Measurements from ENCODE around the gene SREBF1.

SREBF1 gene

DNA sequence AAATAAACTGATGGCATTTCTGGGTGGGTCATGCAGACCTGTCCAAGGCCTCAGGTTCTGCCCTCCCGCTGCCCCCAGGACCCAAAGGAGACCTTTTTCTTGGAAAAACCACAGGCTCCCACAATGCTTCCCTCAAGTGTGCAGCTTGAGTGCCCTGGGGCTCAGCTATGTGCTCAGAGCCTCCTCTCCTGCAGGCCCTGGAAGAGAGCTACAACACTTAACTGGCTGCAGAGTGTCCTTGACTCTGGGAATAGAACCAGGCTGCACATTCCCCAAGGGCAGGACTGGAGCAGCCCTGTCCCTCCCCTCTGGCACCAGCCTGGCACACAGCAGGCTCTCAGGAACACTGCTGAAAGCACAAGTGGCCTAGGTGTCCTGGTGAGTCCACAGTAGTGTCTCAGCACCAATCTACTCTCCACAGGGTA lies 4.8 kb upstream of the SREBF1 start:
- DNase-seq (ENCODE audit: low spot score) = no peak

DNA sequence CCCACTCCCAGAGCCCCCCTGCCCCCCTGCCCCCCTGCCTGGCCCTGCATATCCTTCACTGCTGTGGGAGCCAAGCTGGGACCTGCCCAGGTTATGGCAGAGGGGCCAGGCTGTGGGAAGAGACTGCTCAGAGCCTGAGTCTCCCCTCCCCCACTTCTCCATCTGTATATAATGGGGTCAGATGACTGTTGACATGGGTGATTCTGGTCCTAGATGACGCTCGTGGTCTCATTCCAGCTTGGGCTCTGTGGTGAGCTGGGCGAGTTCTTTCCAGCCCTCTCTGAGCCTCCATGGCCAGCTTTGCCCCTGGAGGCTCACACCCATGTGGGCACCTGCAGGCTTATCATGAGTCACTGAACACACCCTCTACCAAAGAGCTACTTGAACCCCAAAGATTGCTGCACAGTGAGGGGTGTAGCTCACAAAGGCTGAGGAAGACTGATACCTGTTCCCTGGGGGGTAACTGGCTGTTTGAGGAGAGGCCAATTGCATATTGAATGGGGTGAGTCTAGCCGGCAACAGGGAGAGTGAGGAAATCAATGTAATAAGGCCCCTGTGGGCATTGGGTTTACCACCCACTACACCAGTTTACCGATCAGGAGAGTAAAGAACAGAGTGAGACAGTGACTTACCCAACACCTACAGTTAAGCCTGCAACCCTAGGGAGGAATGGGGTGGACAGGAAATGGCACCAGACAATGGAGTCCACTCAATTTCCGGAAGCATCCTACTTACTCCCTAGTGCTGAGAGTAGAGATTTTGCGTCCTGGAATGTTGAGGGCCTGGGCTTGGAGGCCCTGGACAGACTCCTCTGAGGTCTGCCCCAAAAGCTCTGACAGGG lies 4.2 kb upstream of the SREBF1 start:
- no peak for DNase-seq (ENCODE audit: low spot score)

- peak; percentile 85 for DNase-seq (ENCODE audit: low spot score)
Observed at GRCh38 chr17:17839791-17840707, 3.3 kb upstream of the SREBF1 start.

- no peak for DNase-seq (ENCODE audit: low spot score)
Observed at GRCh38 chr17:17837966-17838962, 1.5 kb upstream of the SREBF1 start.

DNA sequence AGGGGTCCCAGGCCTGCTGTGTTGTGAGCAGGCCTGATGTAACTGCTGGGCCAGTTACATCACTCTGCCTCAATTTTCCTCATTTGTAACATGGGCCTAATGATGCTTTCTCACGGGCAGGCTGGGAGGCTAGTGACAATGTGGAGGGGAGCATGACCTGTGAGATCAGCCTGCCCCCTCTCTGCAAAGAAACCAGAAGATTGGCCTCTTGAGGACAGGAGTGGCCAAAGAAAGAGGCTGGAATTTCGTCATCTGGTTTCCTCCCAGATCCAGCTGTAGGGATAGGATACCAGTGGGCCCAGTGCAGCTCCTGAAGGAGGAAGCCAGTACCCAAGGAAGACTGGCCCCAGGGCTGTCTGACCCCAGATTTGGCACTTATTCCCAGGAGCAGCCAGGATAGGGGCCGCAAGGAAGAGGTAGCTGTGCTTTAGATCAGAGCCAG lies 615 bp upstream of the SREBF1 start:
- peak; percentile 44 for DNase-seq (ENCODE audit: low spot score)

- DNase-seq (ENCODE audit: low spot score) = peak; percentile 98
Observed at GRCh38 chr17:17836250-17836817, 452 bp downstream of the SREBF1 start.

GRCh38 chr17:17835415-17836249 lies 1.2 kb downstream of the SREBF1 start:
- DNase-seq (ENCODE audit: low spot score) = no peak

DNA sequence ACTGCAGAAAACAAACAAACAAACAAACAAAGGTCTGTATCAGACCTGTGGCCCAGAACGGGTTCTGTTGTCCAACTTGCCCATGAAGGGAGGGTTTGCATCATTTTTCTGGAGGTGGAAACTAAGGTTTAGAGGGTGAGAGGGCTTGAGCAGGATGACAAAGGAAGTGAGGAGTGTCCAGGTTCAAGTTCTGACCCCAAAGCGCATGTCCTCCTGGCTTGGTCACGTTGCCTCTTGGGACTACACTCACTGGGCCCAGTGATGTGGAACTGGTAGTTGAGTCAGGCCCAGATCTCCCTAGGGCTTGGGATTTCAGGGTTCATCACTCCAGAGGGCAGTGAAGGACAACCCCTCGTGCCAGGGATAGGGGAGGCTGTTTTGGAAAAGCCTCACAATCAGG lies 1.8 kb downstream of the SREBF1 start:
- DNase-seq (ENCODE audit: low spot score) = no peak

GRCh38 chr17:17833658-17834357 lies 3.0 kb downstream of the SREBF1 start:
- no peak for DNase-seq (ENCODE audit: low spot score)

GRCh38 chr17:17832032-17832363 lies 4.8 kb downstream of the SREBF1 start:
- no peak for DNase-seq (ENCODE audit: low spot score)

DNA sequence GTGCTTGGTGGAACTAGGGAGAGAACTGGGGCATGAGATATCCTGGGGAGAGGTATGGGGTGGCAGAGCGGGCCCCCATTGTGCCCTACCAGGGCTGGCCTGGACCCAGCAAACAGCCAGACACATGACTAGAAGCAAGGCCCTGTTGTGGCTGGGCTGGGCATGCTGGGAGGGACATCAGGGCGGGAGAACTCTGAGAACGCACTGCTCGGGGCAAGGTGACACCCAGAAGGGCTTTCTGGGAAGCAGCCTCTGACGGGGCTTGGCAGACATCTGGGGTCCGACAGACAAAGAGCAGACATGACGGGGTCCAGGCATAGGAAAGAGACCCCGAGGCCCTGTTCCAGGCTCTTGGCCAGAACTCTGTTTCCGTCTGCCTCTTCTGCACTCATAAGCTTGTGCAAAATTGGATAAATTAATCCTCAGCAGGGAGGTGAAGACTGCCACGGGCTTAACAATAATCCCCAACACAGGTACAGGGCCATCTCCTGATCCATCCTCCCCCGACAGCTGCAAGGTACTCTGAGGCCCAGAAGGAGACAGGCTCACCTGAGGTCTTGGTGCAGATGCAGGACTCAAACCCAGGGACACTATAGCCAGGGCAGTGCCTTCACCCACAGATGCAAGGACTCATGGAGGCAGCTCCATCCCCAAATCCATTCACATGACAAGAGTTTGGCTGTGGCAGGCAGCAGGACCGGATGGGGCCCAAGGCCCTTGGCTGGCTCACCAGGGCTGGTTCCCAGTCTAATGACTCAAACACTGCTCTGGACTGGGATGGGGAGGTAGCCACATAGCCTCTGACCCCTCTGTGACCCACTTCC lies 5.4 kb downstream of the SREBF1 start:
- no peak for DNase-seq (ENCODE audit: low spot score)

DNA sequence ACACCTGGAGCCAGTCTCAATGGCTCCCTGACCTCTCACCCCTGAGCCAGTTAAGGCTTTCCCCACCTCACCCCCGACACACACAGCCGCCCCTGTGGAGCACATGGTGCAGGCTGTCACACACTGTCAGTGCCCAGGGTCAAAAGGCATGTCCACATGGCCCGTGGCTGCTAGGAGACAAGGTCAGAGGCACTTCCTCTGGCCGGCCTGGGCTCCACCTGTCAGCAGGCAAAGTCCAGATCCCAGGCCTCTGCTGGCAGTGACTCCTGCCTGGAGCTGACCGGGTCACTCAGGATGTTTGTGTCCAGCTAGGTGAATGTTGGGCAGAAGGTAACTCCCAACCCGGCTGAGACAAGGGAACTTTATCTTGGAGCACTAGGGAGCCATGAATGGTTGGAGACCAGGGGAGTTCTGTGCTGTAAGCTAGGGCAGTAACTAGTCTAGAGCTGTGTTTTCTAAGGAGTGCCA lies 6.0 kb downstream of the SREBF1 start:
- no peak for DNase-seq (ENCODE audit: low spot score)

DNA sequence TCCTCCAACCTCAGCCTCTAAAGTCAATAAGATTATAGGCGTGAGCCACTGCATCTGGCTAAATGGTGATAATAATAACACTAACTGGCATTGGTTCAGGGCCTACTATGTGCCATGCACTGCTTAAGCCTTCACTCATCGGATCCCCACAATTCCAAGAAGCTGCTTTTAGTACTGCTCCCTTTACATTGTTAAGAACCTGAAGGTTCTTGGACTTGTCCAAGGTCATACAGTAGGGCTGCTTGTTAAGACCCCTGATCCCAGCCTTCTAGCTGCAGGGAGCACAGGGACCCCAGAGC lies 6.6 kb downstream of the SREBF1 start:
- no peak for DNase-seq (ENCODE audit: low spot score)

DNA sequence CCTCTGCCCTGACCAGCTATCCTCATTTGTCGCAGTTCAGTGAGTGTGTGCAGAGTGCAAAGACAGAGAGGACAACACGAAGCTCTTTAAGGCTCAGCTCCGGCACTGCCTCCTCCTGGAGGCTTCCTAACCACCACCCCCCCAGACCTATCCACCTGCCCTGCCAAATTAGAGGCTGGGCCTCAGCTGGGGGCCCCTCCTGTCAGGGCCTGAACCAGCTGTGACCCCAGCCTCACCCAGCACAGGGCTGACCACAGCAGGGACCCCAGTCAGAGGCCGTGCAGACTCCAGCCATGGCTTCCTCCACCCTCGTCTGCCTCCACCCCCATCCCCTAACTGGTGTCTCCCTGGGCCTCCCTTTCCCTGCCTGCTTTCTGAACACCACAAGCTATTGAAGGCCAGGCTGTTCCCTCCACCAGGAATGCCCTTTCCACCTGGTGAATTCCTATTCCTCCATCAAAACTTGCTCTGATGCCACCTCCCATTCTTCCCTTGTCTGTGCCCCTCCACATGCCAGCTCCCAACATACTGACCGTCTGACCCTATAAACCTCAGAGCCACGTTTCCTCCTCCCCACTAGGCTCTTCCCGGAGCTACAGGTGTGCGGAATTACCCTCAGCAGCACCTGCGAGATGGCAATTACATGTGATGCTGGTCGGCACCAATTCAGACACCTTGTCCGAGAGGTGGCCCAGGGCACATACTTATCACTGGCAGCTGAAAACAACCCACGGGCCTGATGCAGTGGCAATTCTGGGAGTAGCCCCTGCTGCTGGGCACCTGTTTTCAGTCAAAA lies 8.8 kb downstream of the SREBF1 start:
- DNase-seq (ENCODE audit: low spot score) = no peak

GRCh38 chr17:17826942-17827785 lies 9.6 kb downstream of the SREBF1 start:
- DNase-seq (ENCODE audit: low spot score) = no peak

DNA sequence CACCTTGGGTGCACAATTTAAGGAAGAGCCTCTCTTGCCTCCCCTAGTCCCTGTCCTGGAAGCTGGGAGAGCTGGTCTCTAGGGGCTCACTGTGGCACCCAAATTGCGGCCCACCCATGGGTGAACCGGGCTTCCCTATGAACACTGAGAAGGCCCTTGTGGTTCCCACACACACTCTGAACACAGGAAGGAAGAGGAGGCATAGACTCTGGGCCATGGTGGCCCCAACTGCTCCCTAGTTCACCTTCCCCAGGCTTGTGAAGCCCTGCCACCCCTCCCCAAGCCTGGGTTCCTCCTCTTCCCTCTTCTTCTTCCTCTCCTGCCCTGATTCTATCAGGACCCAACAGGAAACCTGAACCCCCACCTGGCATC lies 10.5 kb downstream of the SREBF1 start:
- no peak for DNase-seq (ENCODE audit: low spot score)

Measured in SK-N-DZ (cell line).